Peyer's patch (tissue), 4 donors: ENCODE measurements around the gene KLHL34.

Experiments
- POLR2A ChIP-seq, 2 donors: fragments of 450-650 bp; IDR thresholded peaks; one replicate each; pipeline ENCODE4 v1.5.1; 2017; ENCODE audit warnings: antibody characterized with exemption in 2 of 2, mild to moderate bottlenecking in 2 of 2, moderate library complexity in 2 of 2
- TF ChIP-seq, protein P1 (sequence below), 6 experiments: fragments of 450-650 bp in 4 of 6; fragments of 200-600 bp in 2 of 6; sonication (generic) in 1 of 6; IDR thresholded peaks; one replicate each; pipeline ENCODE4 v1.5.1; 2017 to 2019; ENCODE audit warnings: antibody characterized with exemption in 6 of 6, mild to moderate bottlenecking in 3 of 6, moderate library complexity in 1 of 6

DNA sequence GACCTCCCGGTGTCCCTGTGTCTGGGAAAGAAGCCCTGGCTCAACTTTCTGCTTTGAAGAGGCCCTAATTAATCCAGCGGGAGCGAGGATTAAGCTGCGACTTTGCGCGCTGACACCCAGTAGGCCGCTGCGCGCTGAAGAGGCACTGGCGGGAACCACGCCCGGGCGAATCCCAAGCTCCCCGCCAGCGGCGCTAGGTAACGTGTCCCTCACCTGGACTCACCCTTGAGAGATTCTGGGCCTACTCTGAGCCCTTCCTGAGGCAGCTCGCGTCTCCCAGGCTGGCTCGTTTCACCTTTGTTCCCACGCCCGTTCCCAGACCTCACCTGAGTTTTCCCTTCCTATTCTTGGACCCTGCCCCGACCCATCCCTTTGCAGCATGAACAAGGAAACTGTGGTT is 616 bp upstream of the KLHL34 start:
- TF ChIP-seq, protein P1, sequence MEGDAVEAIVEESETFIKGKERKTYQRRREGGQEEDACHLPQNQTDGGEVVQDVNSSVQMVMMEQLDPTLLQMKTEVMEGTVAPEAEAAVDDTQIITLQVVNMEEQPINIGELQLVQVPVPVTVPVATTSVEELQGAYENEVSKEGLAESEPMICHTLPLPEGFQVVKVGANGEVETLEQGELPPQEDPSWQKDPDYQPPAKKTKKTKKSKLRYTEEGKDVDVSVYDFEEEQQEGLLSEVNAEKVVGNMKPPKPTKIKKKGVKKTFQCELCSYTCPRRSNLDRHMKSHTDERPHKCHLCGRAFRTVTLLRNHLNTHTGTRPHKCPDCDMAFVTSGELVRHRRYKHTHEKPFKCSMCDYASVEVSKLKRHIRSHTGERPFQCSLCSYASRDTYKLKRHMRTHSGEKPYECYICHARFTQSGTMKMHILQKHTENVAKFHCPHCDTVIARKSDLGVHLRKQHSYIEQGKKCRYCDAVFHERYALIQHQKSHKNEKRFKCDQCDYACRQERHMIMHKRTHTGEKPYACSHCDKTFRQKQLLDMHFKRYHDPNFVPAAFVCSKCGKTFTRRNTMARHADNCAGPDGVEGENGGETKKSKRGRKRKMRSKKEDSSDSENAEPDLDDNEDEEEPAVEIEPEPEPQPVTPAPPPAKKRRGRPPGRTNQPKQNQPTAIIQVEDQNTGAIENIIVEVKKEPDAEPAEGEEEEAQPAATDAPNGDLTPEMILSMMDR (IDR thresholded peaks at IDR 0.05) = no peak
- TF ChIP-seq POLR2A (IDR thresholded peaks at IDR 0.05) = peak; percentile 24 to 41
